Astrocyte (in vitro differentiated cells and primary cell): ENCODE measurements around the gene RIMBP2. TPM values are rescaled to one million over a fixed set of nuclear protein-coding genes. Genes with fewer than 3 reads are reported as not detected.
"Not testable (repeated sequence)": the region's sequence is repeated elsewhere in the genome, so short reads cannot be mapped to it uniquely, and the experiment has no call there.

ENCODE experiments used
- DNase-seq: peaks from one replicate; pipeline ENCODE4 v3.0.0-alpha.2; 2010; ENCODE audit warnings: low read depth
- FAIRE-seq: peaks from 2 replicates; lab custom pipeline; 2011; peaks lifted over from hg19 to GRCh38; lab: Jason Lieb, UNC
- H2AFZ ChIP-seq: 2 replicates; pipeline ENCODE4 v1.6.0; 2012; ENCODE audit warnings: low read depth, low read length, inconsistent platforms
- H3K27ac ChIP-seq: 2 replicates; pipeline ENCODE4 v1.5.1; 2011; ENCODE audit warnings: low read depth, low read length, inconsistent platforms
- H3K27me3 ChIP-seq: 2 replicates; pipeline ENCODE4 v1.6.0; 2011; ENCODE audit warnings: low read length, inconsistent platforms; ENCODE audit not compliant: insufficient read depth
- H3K36me3 ChIP-seq: 2 replicates; pipeline ENCODE4 v1.5.1; 2011; ENCODE audit warnings: low read length, inconsistent platforms; ENCODE audit not compliant: insufficient read depth
- H3K4me1 ChIP-seq: 2 replicates; pipeline ENCODE4 v1.5.1; 2011; ENCODE audit warnings: low read length, inconsistent platforms; ENCODE audit not compliant: insufficient read depth
- H3K4me2 ChIP-seq: 2 replicates; pipeline ENCODE4 v1.6.0; 2012; ENCODE audit warnings: low read length, inconsistent platforms
- H3K4me3 ChIP-seq: 2 replicates; pipeline ENCODE4 v1.5.1; 2011; ENCODE audit warnings: low read depth, mild to moderate bottlenecking, low read length, inconsistent platforms; ENCODE audit not compliant: insufficient read depth
- H3K79me2 ChIP-seq: 2 replicates; pipeline ENCODE4 v1.6.0; 2012; ENCODE audit warnings: mild to moderate bottlenecking, low read length, inconsistent platforms; ENCODE audit not compliant: insufficient read depth
- H3K9ac ChIP-seq: 2 replicates; pipeline ENCODE4 v1.6.0; 2012; ENCODE audit warnings: mild to moderate bottlenecking, low read length, inconsistent platforms
- H3K9me3 ChIP-seq: 2 replicates; pipeline ENCODE4 v1.5.1; 2012; ENCODE audit warnings: low read depth, mild to moderate bottlenecking, low read length, inconsistent platforms; ENCODE audit not compliant: insufficient read depth
- H4K20me1 ChIP-seq: 2 replicates; pipeline ENCODE4 v1.6.0; 2012; ENCODE audit warnings: low read length, inconsistent platforms; ENCODE audit not compliant: insufficient read depth
- H3K27ac Mint-ChIP-seq: one replicate; pipeline ENCODE4 v1.8.0; 2021; ENCODE audit warnings: mild to moderate bottlenecking, mixed read lengths; ENCODE audit not compliant: unreplicated experiment
- H3K27me3 Mint-ChIP-seq: one replicate; pipeline ENCODE4 v1.8.0; 2021; ENCODE audit warnings: low read depth, mixed read lengths; ENCODE audit not compliant: unreplicated experiment
- H3K36me3 Mint-ChIP-seq: one replicate; pipeline ENCODE4 v1.8.0; 2021; ENCODE audit warnings: low read depth, mixed read lengths; ENCODE audit not compliant: unreplicated experiment
- H3K4me1 Mint-ChIP-seq: one replicate; pipeline ENCODE4 v1.8.0; 2021; ENCODE audit warnings: low read depth, mixed read lengths; ENCODE audit not compliant: unreplicated experiment
- H3K4me3 Mint-ChIP-seq: one replicate; pipeline ENCODE4 v1.8.0; 2021; ENCODE audit warnings: mild to moderate bottlenecking, moderate library complexity, mixed read lengths; ENCODE audit not compliant: unreplicated experiment
- H3K9me3 Mint-ChIP-seq: one replicate; pipeline ENCODE4 v1.8.0; 2021; ENCODE audit warnings: mild to moderate bottlenecking, mixed read lengths; ENCODE audit not compliant: unreplicated experiment
- EZH2 ChIP-seq: IDR thresholded peaks from 2 replicates; pipeline ENCODE4 v1.6.1; 2012; ENCODE audit warnings: mild to moderate bottlenecking, low read length, inconsistent platforms; ENCODE audit not compliant: insufficient read depth
- total RNA-seq: library from RNA; stranded (reverse); gene quantifications from 2 replicates; pipeline ENCODE4 v1.2.1, GENCODE V29; 2021
- TF ChIP-seq, protein P1 (sequence below): IDR thresholded peaks from 2 replicates; pipeline ENCODE4 v1.5.1; 2011; ENCODE audit warnings: low read depth, mild to moderate bottlenecking, inconsistent platforms, low read length, moderate library complexity; ENCODE audit not compliant: insufficient read depth

The RIMBP2 gene
- total RNA-seq, 1 donor from 2014 or later: 2.2 TPM

DNA sequence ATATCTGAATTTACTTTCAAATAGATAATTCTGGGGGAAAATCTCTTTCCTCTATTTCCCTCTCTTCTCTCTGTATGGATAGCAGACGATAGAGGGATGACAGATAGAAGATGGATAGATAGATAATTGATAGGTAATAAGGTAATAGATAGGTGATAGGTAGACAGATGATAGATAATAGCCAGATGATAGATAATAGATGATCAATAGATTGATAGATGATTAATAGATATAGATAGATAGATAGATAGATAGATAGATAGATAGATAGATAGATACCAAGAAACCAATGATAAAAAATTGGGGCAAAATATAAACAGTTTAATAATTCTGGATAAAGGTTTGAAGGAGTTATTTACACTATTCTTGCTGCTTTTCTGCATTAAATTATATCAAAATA lies 26.6 kb upstream of the RIMBP2 start:
- Histone ChIP-seq H3K36me3 (no peaks in the 10 kb centered on the region), H3K9me3 (no peaks in the 10 kb centered on the region), H3K9ac (no peak overlapping the region), H2AFZ (no peak overlapping the region), H4K20me1 (no peaks in the 10 kb centered on the region), H3K27me3 (no peaks in the 10 kb centered on the region), H3K79me2 (no peaks in the 10 kb centered on the region), H3K27ac (no peak overlapping the region), H3K4me2 (no peak overlapping the region), H3K4me1 (no peaks in the 10 kb centered on the region), H3K4me3 (no peak overlapping the region)
- Mint-ChIP-seq H3K4me1 (no peaks in the 10 kb centered on the region), H3K4me3 (no peak overlapping the region), H3K27ac (no peak overlapping the region), H3K9me3 (peaks cover 4% of the 10 kb centered on the region), H3K36me3 (no peaks in the 10 kb centered on the region), H3K27me3 (peaks cover 5% of the 10 kb centered on the region)
- FAIRE-seq (no peak), DNase-seq (no peak)
- TF ChIP-seq EZH2: no peak
- TF ChIP-seq, protein P1, sequence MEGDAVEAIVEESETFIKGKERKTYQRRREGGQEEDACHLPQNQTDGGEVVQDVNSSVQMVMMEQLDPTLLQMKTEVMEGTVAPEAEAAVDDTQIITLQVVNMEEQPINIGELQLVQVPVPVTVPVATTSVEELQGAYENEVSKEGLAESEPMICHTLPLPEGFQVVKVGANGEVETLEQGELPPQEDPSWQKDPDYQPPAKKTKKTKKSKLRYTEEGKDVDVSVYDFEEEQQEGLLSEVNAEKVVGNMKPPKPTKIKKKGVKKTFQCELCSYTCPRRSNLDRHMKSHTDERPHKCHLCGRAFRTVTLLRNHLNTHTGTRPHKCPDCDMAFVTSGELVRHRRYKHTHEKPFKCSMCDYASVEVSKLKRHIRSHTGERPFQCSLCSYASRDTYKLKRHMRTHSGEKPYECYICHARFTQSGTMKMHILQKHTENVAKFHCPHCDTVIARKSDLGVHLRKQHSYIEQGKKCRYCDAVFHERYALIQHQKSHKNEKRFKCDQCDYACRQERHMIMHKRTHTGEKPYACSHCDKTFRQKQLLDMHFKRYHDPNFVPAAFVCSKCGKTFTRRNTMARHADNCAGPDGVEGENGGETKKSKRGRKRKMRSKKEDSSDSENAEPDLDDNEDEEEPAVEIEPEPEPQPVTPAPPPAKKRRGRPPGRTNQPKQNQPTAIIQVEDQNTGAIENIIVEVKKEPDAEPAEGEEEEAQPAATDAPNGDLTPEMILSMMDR: no peak

DNA sequence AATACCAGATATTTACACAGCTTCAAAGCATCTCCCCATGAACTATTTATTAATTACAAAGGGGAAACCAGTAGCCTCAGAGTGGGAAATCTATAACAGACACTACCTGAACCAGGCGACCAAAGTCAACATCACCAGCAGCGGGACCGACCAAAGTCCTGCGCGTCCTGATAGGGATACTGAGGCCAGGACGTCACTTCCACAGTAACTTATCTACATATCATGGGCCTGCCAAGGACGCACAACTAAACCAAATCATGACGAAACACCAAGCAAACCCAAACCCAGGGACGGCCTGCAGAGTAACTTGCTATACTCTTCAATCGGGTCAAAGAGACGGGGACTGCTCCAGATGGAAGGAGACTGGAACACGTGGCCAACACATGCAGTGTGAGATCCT lies 26.0 kb upstream of the RIMBP2 start:
- H3K4me3 ChIP-seq: no peak overlapping the region
- no peaks in the 10 kb centered on the region for H4K20me1 ChIP-seq
- Mint-ChIP-seq H3K27ac (no peak overlapping the region), H3K36me3 (no peaks in the 10 kb centered on the region), H3K4me1 (no peaks in the 10 kb centered on the region), H3K27me3 (peaks cover 5% of the 10 kb centered on the region), H3K4me3 (no peak overlapping the region), H3K9me3 (peaks cover 5% of the 10 kb centered on the region)
- no peaks in the 10 kb centered on the region for H3K36me3 ChIP-seq
- no peaks in the 10 kb centered on the region for H3K4me1 ChIP-seq
- no peak overlapping the region for H2AFZ ChIP-seq
- no peak overlapping the region for H3K4me2 ChIP-seq
- FAIRE-seq (no peak), DNase-seq (no peak)
- no peak for TF ChIP-seq EZH2
- TF ChIP-seq, protein P1: no peak
- no peaks in the 10 kb centered on the region for H3K79me2 ChIP-seq
- H3K27ac ChIP-seq: no peak overlapping the region
- H3K9me3 ChIP-seq: no peaks in the 10 kb centered on the region
- no peaks in the 10 kb centered on the region for H3K27me3 ChIP-seq
- H3K9ac ChIP-seq: no peak overlapping the region

DNA sequence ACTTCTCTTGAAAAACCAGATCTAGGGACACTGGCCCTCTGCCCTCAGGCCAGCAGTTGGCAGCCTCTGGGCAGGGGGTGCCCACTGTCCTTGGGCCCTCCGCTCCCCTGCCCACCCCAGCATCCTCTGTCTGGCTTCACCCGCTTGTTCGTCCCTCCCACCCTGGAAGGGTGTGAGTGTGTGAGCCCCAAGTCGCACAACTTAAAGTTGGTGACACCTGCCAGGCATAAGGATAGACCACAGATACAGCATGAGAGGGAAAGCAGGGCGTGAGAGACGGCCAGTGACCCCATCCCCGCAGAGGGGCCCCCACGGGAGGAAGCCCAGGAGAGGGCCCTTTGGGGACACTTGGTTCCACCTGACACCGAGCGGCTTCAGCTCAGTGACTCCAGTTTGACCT lies 23.5 kb upstream of the RIMBP2 start:
- H3K36me3 ChIP-seq: no peaks in the 10 kb centered on the region
- TF ChIP-seq EZH2: no peak
- TF ChIP-seq, protein P1: no peak
- no peak overlapping the region for H3K9ac ChIP-seq
- no peak overlapping the region for H3K4me3 Mint-ChIP-seq
- H3K27ac ChIP-seq: no peak overlapping the region
- no peaks in the 10 kb centered on the region for H3K79me2 ChIP-seq
- no peaks in the 10 kb centered on the region for H3K4me1 Mint-ChIP-seq
- H4K20me1 ChIP-seq: no peaks in the 10 kb centered on the region
- no peak overlapping the region for H3K27ac Mint-ChIP-seq
- no peak overlapping the region for H2AFZ ChIP-seq
- H3K4me3 ChIP-seq: no peak overlapping the region
- H3K4me1 ChIP-seq: no peaks in the 10 kb centered on the region
- no peak overlapping the region for H3K4me2 ChIP-seq
- no peak for FAIRE-seq
- H3K36me3 Mint-ChIP-seq: no peaks in the 10 kb centered on the region
- DNase-seq: no peak
- no peaks in the 10 kb centered on the region for H3K27me3 ChIP-seq
- no peaks in the 10 kb centered on the region for H3K27me3 Mint-ChIP-seq
- H3K9me3 Mint-ChIP-seq: peaks cover 5% of the 10 kb centered on the region
- H3K9me3 ChIP-seq: peaks cover 2% of the 10 kb centered on the region

DNA sequence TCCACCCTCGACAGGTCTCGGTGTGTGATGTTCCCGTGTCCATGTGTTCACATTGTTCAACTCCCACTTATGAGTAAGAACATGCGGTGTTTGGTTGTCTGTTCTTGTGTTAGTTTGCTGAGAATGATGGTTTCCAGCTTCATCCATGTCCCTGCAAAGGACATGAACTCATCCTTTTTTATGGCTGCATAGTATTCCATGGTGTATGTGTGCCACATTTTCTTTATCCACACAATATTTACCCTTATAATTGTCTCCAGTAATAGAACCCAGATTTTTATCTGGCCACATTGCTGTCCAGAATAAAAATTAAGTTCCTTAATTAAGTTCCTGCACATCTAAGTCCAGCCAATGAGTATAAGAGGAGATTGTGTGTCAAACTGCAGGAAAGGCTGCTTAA lies 22.3 kb upstream of the RIMBP2 start:
- not testable (repeated sequence) for H3K9me3 Mint-ChIP-seq, H3K27ac Mint-ChIP-seq, DNase-seq, H3K9me3 ChIP-seq, H3K9ac ChIP-seq, H3K27ac ChIP-seq, FAIRE-seq, H4K20me1 ChIP-seq, H3K27me3 Mint-ChIP-seq, H3K36me3 Mint-ChIP-seq, H3K4me3 Mint-ChIP-seq, H2AFZ ChIP-seq, H3K4me1 Mint-ChIP-seq, H3K79me2 ChIP-seq, H3K4me2 ChIP-seq, H3K4me3 ChIP-seq, H3K4me1 ChIP-seq, H3K36me3 ChIP-seq, H3K27me3 ChIP-seq
